ENCODE results near the gene TRIM28. TPM values are rescaled to one million over a fixed set of nuclear protein-coding genes. Genes with fewer than 3 reads are reported as not detected.
A peak's percentile ranks its signal among the peaks of the same experiment; 100 is the strongest.

The TRIM28 gene
- total RNA-seq, 1 donor from 2014 or later, result 351 TPM

DNA sequence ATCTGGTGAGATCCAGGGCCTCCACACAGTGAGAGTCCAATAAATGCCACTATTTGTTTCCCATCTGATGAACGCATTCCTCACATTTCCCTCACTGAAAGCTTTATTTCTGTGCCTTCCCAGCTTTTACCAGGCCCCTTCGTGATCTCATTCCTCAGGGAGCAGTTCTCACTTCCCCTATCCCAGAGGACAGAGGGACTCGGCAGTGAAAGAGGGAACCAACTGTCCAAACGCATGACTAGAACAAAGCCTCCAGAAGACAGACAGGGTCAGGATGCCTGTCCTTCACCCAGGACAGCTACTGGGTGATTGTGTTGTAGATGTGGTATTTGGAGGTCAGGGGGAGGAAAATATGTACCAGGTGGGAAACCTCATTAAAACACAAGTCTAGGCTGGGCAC, 22.2 kb upstream of the TRIM28 start:
- Mint-ChIP-seq H3K4me3 (ENCODE audit: unreplicated experiment) (peak overlapping the region; percentile 72), H3K4me1 (ENCODE audit: low read depth, unreplicated experiment) (peaks cover 11% of the 10 kb centered on the region), H3K36me3 (ENCODE audit: low read depth, unreplicated experiment) (peaks cover 4% of the 10 kb centered on the region), H3K9me3 (ENCODE audit: unreplicated experiment) (no peaks in the 10 kb centered on the region), H3K27ac (ENCODE audit: unreplicated experiment) (no peak overlapping the region), H3K27me3 (ENCODE audit: low read depth, unreplicated experiment) (no peaks in the 10 kb centered on the region)
- H3K4me3 ChIP-seq (ENCODE audit: insufficient read depth, low read depth, low read length), result no peak overlapping the region
- no peaks in the 10 kb centered on the region for H3K9me3 ChIP-seq (ENCODE audit: insufficient read depth, low read depth, low read length)
- no peak for DNase-seq (ENCODE audit: low read depth)
- H3K4me2 ChIP-seq (ENCODE audit: low read length), result no peak overlapping the region
- H3K36me3 ChIP-seq (ENCODE audit: insufficient read depth, low read length), result no peaks in the 10 kb centered on the region
- no peaks in the 10 kb centered on the region for H3K27me3 ChIP-seq (ENCODE audit: insufficient read depth, low read length)
- H3K79me2 ChIP-seq (ENCODE audit: insufficient read depth, low read length), result peaks cover 26% of the 10 kb centered on the region
- FAIRE-seq, result no peak
- H3K27ac ChIP-seq (ENCODE audit: low read depth, low read length), result no peak overlapping the region
- peaks cover 10% of the 10 kb centered on the region for H4K20me1 ChIP-seq (ENCODE audit: insufficient read depth, low read length)
- H3K9ac ChIP-seq (ENCODE audit: low read length), result no peak overlapping the region
- TF ChIP-seq, protein P1, sequence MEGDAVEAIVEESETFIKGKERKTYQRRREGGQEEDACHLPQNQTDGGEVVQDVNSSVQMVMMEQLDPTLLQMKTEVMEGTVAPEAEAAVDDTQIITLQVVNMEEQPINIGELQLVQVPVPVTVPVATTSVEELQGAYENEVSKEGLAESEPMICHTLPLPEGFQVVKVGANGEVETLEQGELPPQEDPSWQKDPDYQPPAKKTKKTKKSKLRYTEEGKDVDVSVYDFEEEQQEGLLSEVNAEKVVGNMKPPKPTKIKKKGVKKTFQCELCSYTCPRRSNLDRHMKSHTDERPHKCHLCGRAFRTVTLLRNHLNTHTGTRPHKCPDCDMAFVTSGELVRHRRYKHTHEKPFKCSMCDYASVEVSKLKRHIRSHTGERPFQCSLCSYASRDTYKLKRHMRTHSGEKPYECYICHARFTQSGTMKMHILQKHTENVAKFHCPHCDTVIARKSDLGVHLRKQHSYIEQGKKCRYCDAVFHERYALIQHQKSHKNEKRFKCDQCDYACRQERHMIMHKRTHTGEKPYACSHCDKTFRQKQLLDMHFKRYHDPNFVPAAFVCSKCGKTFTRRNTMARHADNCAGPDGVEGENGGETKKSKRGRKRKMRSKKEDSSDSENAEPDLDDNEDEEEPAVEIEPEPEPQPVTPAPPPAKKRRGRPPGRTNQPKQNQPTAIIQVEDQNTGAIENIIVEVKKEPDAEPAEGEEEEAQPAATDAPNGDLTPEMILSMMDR (IDR thresholded peaks at IDR 0.05; ENCODE audit: insufficient read depth, low read depth, low read length), result no peak
- no peak for TF ChIP-seq EZH2 (IDR thresholded peaks at IDR 0.05; ENCODE audit: insufficient read depth, low read length)
- no peak overlapping the region for H2AFZ ChIP-seq (ENCODE audit: low read depth, low read length)
- peaks cover 10% of the 10 kb centered on the region for H3K4me1 ChIP-seq (ENCODE audit: insufficient read depth, low read length)

DNA sequence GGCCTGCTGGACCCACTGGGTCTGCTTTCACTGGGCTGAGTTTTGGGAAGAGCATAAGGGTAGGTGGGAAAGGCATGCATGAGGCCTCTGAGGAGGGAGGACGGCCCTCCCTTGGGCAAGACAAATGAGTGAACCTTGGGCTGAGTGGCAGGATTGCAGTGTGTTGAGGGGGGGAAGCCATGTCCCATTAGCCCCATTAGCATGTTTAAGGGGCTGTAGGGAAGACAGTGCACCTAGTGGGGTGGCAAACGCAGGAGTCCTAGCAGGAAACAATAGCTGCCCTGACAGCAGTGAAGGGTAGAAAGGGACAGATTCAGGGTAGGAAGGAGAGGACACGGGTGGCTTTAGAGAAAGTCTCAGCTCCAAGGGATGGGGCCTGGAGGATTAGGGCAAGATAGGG, 21.2 kb upstream of the TRIM28 start:
- Histone ChIP-seq H3K4me3 (ENCODE audit: insufficient read depth, low read depth, low read length) (no peak overlapping the region), H3K9ac (ENCODE audit: low read length) (no peak overlapping the region), H3K9me3 (ENCODE audit: insufficient read depth, low read depth, low read length) (no peaks in the 10 kb centered on the region), H2AFZ (ENCODE audit: low read depth, low read length) (no peak overlapping the region), H3K27me3 (ENCODE audit: insufficient read depth, low read length) (no peaks in the 10 kb centered on the region), H3K79me2 (ENCODE audit: insufficient read depth, low read length) (peaks cover 16% of the 10 kb centered on the region), H3K4me2 (ENCODE audit: low read length) (no peak overlapping the region), H3K4me1 (ENCODE audit: insufficient read depth, low read length) (peaks cover 10% of the 10 kb centered on the region), H3K36me3 (ENCODE audit: insufficient read depth, low read length) (no peaks in the 10 kb centered on the region), H4K20me1 (ENCODE audit: insufficient read depth, low read length) (peaks cover 10% of the 10 kb centered on the region), H3K27ac (ENCODE audit: low read depth, low read length) (no peak overlapping the region)
- Mint-ChIP-seq H3K36me3 (ENCODE audit: low read depth, unreplicated experiment) (peaks cover 4% of the 10 kb centered on the region), H3K27me3 (ENCODE audit: low read depth, unreplicated experiment) (peaks cover 3% of the 10 kb centered on the region), H3K4me3 (ENCODE audit: unreplicated experiment) (peak overlapping the region; percentile 27), H3K27ac (ENCODE audit: unreplicated experiment) (no peak overlapping the region), H3K9me3 (ENCODE audit: unreplicated experiment) (no peaks in the 10 kb centered on the region), H3K4me1 (ENCODE audit: low read depth, unreplicated experiment) (peaks cover 9% of the 10 kb centered on the region)
- no peak for DNase-seq (ENCODE audit: low read depth)
- TF ChIP-seq, protein P1 (IDR thresholded peaks at IDR 0.05; ENCODE audit: insufficient read depth, low read depth, low read length), result no peak
- no peak for TF ChIP-seq EZH2 (IDR thresholded peaks at IDR 0.05; ENCODE audit: insufficient read depth, low read length)
- FAIRE-seq, result no peak

DNA sequence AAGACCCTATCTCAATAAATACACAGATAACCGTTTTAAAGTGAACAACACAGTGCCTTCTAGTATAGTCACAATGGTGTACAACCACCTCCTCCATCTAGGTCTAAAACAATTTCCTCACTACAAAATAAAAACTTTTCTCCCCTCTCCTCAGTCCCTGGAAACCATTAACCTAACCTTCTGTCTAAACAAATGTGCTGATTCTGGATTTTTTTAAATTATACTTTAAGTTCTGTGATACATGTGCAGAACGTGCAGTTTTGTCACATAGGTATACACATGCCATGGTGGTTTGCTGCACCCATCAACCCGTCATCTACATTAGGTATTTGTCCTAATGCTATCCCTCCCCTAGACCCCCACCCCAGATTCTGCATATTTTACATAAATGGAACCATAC, 14.5 kb upstream of the TRIM28 start:
- Histone ChIP-seq H3K27ac (ENCODE audit: low read depth, low read length) (no peak overlapping the region), H3K27me3 (ENCODE audit: insufficient read depth, low read length) (peaks cover 15% of the 10 kb centered on the region), H4K20me1 (ENCODE audit: insufficient read depth, low read length) (no peaks in the 10 kb centered on the region), H3K36me3 (ENCODE audit: insufficient read depth, low read length) (no peaks in the 10 kb centered on the region), H2AFZ (ENCODE audit: low read depth, low read length) (no peak overlapping the region), H3K4me2 (ENCODE audit: low read length) (no peak overlapping the region), H3K9me3 (ENCODE audit: insufficient read depth, low read depth, low read length) (no peaks in the 10 kb centered on the region), H3K9ac (ENCODE audit: low read length) (no peak overlapping the region), H3K4me1 (ENCODE audit: insufficient read depth, low read length) (no peaks in the 10 kb centered on the region), H3K79me2 (ENCODE audit: insufficient read depth, low read length) (no peaks in the 10 kb centered on the region), H3K4me3 (ENCODE audit: insufficient read depth, low read depth, low read length) (no peak overlapping the region)
- Mint-ChIP-seq H3K27me3 (ENCODE audit: low read depth, unreplicated experiment) (peaks cover 24% of the 10 kb centered on the region), H3K9me3 (ENCODE audit: unreplicated experiment) (no peaks in the 10 kb centered on the region), H3K4me3 (ENCODE audit: unreplicated experiment) (no peak overlapping the region), H3K4me1 (ENCODE audit: low read depth, unreplicated experiment) (no peaks in the 10 kb centered on the region), H3K27ac (ENCODE audit: unreplicated experiment) (no peak overlapping the region), H3K36me3 (ENCODE audit: low read depth, unreplicated experiment) (no peaks in the 10 kb centered on the region)
- no peak for TF ChIP-seq EZH2 (IDR thresholded peaks at IDR 0.05; ENCODE audit: insufficient read depth, low read length)
- TF ChIP-seq, protein P1 (IDR thresholded peaks at IDR 0.05; ENCODE audit: insufficient read depth, low read depth, low read length), result no peak
- FAIRE-seq (no peak), DNase-seq (ENCODE audit: low read depth) (no peak)
